Dedifferentiated amniotic fluid mesenchymal stem cell (primary cell): Measurements from ENCODE around the gene FER.
"Not testable (repeated sequence)": the region's sequence is repeated elsewhere in the genome, so short reads cannot be mapped to it uniquely, and the experiment has no call there.

Source experiments
- DNase-seq: peaks from one replicate; pipeline ENCODE4 v3.0.0-alpha.2; 2016; ENCODE audit errors: extremely low spot score

FER gene

GRCh38 chr5:108957333-108957732 is 209.6 kb downstream of the FER start:
- DNase-seq, result no peak

DNA sequence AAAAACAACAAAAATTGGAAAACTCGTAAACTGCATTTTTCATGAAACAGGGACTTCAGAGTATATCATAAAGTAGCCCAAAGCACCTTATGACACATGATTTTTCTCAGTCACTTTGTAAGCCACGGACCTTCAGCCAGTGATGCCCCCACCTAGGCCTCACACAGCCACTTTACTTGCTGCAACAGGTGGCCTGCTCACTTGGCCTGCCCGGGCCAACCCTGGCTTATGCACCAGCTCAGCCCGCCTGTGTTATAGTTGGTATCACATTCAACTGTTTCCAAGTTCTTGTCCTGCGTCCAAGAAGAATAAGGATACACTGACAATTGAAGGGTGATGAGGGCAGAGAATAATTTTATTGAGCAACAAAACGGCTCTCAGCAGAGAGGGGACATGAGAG is 219.2 kb downstream of the FER start:
- no peak for DNase-seq

- no peak for DNase-seq
Measured at GRCh38 chr5:108974594-108974993, 226.9 kb downstream of the FER start.

- DNase-seq, result no peak
Measured at GRCh38 chr5:108975697-108976096, 228.0 kb downstream of the FER start.

- no peak for DNase-seq
Measured at GRCh38 chr5:108983461-108984092, 235.9 kb downstream of the FER start.

- no peak for DNase-seq
Measured at GRCh38 chr5:108989761-108990392, 242.2 kb downstream of the FER start.

GRCh38 chr5:108992396-108993085 is 244.8 kb downstream of the FER start:
- DNase-seq, result not testable (repeated sequence)

DNA sequence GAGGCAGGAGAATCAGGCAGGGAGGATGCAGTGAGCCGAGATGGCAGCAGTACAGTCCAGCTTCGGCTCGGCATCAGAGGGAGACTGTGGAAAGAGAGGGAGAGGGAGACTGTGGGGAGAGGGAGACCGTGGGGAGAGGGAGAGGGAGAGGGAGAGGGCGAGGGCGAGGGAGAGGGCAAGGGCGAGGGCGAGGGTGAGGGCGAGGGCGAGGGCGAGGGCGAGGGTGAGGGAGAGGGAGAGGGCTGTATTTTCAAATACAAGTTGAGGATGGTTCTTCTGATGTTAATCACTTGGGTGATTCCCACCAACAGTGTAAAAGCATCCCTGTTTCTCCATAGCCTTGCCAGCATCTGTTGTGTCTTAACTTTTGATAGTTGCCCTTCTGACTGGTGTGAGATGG is 245.7 kb downstream of the FER start:
- DNase-seq, result not testable (repeated sequence)

DNA sequence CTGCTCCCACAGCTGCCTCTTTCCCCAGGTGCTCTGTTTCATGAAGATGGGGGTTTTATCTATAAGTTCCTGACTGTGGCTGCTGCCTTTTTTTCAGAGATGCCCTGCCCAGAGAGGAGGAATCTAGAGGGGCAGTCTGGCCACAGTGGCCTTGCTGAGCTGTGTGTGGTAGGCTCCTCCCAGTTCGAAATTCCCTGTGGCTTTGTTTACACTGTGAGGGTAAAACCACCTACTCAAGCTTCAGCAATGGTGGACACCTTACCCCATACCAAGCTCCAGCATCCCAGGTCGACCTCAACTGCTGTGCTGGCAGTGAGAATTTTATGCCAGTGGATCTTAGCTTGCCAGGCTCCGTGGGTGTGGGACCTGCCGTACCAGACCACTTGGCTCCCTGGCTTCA is 250.0 kb downstream of the FER start:
- no peak for DNase-seq

- no peak for DNase-seq
Measured at GRCh38 chr5:108998216-108998615, 250.5 kb downstream of the FER start.

DNA sequence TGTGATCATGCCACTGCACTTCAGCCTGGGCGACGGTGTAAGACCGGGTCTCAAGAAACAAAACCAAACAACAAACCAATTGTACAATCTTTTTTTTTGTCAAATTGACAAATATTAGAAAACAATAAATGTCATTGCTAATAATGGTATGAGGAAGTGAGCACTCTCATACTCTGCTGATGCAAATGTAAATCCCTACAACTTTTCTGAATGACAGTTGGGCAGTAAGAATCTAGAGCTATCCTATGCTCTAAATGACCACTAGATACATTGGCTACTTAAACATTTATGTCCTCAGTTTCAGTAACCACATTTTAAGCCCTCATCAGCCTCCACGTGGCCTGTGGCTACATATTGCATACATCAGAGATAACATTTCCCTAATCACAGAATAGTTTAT is 256.2 kb downstream of the FER start:
- DNase-seq, result no peak

DNA sequence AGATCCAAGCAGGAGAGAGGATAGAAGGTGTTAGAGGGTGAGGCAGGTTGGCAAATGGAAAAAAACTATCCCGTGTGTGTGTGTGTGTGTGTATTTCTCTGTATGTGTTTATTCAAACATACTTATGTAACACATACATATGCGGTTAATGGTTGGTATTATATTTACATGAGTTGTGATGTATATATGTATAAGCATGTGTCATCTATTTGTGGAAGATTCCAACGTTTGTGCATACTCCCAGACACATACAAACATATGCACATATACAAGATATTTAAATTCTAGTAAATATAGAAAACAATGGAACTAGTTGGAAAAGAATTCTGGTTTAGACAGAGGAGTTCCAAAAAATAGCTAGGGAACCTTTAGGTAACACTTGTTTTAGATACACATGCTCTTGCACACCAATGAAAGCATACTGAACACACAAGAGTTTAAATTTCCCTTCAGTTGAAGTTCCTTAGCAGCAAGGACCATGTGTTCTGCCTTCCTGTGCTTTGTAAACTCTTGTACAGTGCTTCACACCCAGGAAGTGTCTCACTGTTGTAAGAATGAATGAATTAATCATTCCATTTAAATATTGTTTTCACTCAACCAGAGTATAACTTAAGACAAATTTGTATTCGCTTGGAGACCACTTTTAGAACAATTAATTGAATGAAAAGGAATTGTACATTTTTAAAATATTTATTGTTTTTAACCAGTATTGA is 257.8 kb downstream of the FER start:
- no peak for DNase-seq

DNA sequence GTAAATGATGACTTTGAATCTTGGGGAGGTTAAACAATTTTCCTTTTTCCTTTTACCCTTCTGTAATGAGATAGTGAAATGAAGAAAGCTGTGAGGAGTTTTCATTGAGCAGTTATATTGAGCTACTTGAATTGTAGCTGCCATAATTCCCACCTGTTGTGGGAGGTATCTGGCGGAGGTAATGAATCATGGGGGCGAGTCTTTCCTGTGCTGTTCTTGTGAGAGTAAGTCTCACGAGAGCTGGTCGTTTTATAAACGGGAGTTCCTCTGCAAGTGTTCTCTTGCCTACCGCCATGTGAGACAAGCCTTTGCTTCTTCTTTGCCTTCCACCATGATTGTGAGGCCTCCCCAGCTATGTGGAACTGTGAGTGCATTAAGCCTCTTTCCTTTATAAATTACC is 258.4 kb downstream of the FER start:
- DNase-seq, result no peak

DNA sequence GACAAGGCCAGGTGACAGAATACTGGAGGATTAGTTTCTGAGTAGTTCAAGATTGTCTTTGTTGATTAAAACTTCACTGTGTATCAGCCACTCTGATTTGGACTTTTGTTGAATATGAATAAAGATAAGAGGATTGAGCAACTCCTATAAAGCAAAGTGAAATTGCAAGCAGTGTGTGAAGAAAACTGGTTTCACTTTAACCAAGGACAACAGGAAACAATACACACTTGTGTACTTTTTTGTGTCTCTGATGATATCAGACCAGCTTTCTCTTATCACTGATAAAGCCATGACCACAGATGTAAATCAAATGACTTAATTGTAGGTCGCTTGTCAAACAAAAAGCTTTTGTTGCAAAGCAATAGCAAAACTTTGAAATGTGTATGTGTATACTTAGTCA is 268.6 kb downstream of the FER start:
- DNase-seq, result no peak

DNA sequence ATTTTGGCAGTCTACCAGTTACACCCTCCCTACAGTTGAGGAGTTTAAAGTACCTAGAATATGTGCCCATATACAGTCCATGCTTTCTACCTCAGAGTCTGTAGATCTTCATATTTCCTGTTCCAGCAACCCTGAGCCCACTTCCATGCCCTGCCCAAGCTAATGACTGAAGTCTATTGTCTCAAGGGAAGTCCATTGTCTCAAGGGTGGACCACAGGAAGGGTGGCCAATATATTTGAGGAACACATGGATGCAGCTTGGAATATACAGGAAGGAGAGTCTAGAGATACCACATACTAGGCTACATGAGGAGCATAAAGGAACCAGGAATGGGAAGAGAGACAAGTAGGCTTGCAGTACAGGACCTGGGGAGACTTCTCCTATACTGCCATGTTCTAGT is 274.4 kb downstream of the FER start:
- DNase-seq, result no peak

DNA sequence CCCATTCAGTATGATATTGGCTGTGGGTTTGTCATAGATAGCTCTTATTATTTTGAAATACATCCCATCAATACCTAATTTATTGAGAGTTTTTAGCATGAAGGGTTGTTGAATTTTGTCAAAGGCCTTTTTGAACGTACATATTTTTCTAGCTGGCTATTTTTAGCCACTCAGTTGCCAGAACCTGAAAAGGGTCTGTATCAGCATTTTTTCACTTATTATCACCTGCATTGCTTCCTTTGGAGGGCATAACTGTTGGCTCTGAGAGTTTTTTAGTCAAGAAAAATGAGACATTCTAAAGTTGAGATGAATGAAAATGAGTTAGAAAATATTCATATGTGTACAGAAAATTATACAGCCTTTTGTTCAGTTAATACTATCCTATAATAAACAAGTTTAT is 278.0 kb downstream of the FER start:
- not testable (repeated sequence) for DNase-seq

GRCh38 chr5:109027983-109028607 is 280.4 kb downstream of the FER start:
- no peak for DNase-seq

- DNase-seq, result no peak
Measured at GRCh38 chr5:109028608-109029299, 281.1 kb downstream of the FER start.

- DNase-seq, result no peak
Measured at GRCh38 chr5:109029847-109030246, 282.1 kb downstream of the FER start.

DNA sequence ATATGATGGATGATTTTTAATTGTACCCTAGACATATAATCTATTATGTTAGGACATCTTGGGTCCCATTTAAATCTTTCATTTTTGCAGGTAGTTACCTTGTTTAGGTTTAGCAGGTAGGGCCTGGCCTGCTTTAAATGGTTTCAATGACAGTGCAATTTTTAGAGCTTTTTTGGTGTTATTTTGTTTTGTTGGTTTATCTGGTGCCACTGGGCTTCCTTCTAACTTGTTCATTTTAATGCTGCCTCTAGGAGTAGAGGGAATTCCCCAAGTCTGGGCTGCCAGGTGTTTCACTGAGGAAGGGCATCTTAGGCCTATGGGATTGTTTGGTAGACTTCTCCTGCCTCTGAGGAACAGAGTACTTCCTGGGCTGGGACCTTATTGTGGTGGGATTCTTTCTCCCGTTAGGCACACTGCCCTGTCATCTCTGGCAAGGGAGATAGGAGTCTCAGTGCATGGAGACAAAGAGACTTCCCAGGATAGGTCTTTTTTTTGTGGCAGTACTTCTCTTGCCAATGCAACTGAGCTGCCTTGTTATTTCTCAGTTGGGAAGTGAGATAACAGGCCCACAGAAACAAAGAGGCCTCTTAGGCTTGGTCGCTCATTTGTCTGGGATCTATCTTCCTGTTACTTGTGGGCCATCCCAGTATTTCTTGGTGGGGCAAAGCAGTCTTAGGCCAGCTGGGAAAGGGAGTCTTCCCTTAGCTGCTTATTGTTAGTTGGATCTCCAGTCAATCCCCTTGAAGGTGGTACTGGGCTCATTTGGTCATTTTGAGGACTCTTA is 282.9 kb downstream of the FER start:
- no peak for DNase-seq

GRCh38 chr5:109034306-109034705 is 286.6 kb downstream of the FER start:
- no peak for DNase-seq
